GM03348 (cell line): ENCODE data around the gene MS4A18.
"Not testable (repeated sequence)": the region's sequence is repeated elsewhere in the genome, so short reads cannot be mapped to it uniquely, and the experiment has no call there.

Experiments used
- DNase-seq: peaks from one replicate; pipeline ENCODE4 v3.0.0; 2012; ENCODE audit warnings: low spot score

The MS4A18 gene

GRCh38 chr11:60739114-60739513 lies 14.6 kb downstream of the MS4A18 start:
- DNase-seq, result no peak

- no peak for DNase-seq
Observed at GRCh38 chr11:60740573-60740972, 16.1 kb downstream of the MS4A18 start.

DNA sequence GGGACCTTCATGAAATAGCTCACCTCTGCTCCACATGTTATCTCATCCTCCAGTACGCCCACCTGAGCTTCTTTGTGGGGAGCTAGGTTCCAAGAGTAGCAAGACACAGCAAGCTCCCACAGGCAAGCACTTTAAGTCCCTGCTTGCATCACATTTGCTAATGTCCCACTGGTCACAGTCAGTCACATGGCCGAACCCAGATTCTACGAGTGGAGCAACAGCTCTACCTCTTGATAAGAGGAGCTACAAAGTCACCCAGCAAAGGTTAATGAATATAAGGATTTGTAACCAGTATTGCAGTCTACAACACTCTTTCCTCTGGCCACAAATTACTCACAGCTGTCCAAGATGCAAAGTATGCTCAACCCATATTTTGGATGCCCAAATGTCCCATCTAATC lies 16.9 kb downstream of the MS4A18 start:
- no peak for DNase-seq

DNA sequence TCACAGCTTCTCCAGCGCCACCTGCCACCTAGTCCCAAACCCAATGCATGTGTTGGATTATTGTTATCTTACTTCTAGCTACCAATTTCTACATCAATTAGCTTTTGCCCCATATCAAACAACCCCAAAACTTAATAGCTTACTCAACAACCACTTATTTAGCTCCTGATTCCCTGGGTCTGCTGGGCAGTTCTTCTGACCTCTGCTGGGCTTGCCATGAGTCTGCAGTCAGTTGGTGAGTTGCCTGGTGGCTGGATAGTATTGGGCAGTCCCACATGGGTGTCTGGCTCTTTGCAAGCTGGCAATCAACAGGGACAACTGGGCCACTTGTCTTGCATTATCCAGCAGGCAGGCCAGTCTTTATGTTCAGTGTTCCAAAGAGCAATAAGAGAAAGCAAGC lies 18.5 kb downstream of the MS4A18 start:
- DNase-seq, result no peak

- DNase-seq, result no peak
Observed at GRCh38 chr11:60744114-60744513, 19.6 kb downstream of the MS4A18 start.

- no peak for DNase-seq
Observed at GRCh38 chr11:60747359-60747873, 22.9 kb downstream of the MS4A18 start.

GRCh38 chr11:60748225-60748624 lies 23.7 kb downstream of the MS4A18 start:
- no peak for DNase-seq

GRCh38 chr11:60748821-60749220 lies 24.3 kb downstream of the MS4A18 start:
- DNase-seq, result no peak

DNA sequence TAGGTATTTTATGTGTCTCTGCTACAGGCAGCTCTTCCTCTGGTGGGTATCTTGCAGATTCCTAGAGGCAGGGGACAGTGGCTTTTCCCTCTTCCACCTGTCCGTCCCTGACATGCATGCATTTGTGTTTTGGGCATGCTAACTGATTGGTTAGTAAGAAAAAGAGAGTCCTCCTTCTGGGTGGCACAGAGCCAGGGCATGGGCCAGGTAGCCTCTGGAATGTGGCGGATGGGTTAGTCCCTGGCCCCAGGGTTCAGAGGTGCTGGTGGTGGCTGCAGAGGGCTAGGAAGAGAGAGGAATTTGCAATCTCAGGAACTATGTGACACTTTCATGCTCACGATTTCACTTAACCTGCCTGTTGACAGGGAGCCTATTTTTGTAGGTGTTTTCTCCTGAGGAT lies 26.4 kb downstream of the MS4A18 start:
- no peak for DNase-seq

GRCh38 chr11:60753309-60753708 lies 28.8 kb downstream of the MS4A18 start:
- no peak for DNase-seq

DNA sequence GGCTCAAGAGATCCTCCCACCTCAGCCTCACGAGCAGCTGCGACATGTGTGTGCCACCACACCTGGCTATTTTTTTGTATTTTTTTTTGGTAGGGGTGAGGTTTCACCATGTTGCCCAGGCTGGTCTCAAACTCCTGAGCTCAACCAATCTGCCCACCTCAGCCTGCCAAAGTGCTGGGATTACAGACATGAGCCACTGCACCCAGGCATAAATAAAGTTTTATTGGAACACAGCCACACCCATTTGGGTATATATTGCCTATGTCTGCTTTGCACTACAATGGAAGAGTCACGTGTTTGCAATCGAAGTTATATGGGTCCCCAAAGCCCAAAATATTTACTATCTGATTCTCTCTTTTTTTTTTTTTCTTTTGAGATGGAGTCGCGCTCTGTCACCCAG lies 30.4 kb downstream of the MS4A18 start:
- no peak for DNase-seq

DNA sequence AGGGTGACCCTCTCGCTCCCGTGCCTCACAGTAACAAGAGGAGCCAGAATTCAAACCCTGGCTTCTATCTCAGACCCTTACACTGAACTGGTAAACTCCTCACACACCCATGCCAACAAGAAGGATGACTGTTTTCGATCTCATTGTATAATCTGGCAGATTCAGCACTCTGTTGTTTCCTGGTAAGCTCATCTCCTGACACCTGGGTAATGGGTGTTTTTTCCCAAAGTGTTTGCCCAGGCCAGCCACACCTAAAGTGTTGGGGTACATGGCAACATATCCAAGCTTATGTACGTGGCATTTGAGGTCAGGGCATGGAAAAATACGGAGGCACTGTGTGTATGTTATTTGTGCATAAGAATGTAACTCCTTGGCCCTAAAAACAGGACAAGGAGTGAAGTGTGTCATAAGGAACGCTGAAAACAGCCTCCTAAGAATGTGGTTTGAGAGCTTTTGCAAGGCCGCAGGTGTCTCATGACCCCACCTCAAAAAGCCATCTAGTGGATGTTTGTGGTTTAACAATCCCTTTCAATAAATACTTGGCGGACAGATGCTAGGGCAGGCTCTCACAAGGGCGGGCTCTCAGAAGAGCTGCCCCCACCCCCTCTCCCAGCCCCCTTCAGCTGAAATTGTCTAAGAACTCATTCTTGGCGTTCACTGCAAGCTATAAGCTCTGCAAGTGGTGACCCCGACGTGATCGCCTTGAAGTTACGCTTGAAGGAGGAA lies 31.9 kb downstream of the MS4A18 start, which contains the start of gene MS4A15:
MS4A15 (plus strand) TSS at position 561 of the 726 bp plus-strand sequence. CDS start 6,867 bp downstream, outside the sequence.
- no peak for DNase-seq

DNA sequence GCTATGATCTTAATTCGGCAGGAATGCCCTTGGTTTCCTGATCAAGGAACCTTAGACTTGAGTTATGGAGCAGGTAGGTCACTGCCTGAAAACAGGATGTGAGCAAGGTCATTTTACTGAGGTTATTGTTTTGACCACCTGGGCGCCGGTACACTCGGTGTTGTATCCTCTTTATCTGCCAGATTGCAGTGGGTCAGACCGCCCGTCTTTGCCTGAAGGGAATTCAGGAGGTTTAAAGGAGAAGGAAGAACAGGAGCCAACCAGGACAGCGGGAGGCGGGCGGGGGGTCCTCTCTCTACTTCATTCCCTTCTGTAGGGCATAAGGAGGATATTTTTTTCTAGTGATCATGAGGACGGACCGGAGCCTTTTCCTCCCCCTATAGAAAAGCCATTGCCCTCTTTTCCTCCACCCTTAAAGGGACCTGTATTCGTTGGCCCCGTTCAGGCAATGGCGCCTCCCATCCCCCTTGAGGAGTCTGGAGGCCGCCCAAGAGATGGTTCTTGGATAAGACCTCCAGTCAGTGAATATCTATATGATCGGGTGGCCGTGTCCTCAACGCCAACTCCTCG lies 32.8 kb downstream of the MS4A18 start:
- DNase-seq, result no peak

GRCh38 chr11:60758671-60759070 lies 34.2 kb downstream of the MS4A18 start:
- DNase-seq, result not testable (repeated sequence)

- not testable (repeated sequence) for DNase-seq
Observed at GRCh38 chr11:60759438-60760225, 35.1 kb downstream of the MS4A18 start.

DNA sequence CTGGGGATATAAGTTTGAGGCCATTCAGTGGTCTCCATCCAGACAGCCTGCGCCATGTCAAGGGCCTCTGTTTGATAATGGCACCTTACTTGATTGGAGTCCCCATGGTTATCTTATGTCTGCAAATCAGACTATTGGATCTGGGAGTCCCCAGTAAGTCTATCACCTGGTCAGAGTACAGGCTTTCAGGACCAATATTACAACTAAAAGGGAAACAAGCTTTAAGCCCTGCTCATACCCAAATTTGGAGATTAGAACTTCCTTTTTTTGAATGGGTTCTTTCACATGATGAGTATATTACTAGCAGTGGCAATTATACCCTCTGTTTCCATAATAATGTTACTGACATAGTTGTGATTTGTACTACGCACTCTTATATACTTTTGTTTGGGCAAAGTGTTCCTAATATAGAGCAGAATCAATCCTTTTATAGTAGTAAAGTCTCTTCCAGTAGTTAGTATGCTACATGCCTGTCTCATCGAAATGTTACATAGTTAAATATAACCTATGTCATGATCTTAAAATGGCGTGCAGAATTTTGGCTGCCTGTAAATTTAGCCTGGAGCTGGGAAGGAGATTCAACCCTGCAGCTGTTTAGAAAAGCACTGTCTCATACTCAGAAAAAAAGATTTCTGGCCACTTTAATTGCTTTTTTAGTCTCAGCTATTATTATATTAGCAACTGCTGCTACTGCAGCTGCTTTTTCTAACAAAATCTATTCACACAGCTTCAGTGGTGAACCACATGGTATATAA lies 37.1 kb downstream of the MS4A18 start:
- DNase-seq, result no peak

DNA sequence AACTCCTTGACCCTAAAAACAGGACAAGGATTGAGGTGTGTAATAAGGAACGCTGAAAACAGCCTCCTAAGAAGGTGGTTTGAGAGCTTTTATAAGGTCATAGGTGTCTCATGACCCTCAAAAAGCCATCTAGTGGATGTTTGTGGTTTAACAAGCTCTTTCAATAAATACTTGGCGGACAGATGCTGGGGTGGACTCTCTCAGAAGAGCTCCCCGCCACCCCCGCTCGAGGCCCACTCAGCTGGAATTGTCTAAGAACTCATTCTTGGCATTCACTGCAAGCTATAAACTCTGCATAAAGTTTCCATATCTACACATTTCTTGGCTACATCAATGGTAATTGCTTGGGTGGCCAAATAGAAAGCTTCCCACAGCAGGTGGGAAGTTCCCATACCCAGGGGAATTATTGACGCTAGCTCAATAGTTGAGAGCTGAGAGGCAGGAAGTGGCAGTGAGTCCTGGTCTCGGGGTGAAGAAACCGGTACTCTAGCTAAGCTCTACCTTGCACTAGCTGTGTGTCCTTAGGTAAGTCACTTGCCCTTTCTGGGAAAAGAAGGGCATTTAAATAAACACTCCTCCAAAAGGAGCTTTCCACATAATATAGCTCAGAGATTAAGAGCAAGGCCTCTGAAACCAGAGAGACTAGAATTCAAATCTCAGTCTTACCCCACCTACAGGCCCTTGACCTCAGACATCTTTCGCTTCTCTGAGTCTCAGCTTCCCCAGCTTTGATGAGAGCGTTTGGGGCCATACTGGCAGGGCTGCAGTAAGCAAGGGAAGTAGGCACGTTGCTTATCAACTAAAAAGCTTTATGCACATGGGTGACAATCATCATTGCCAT lies 38.6 kb downstream of the MS4A18 start:
- no peak for DNase-seq

GRCh38 chr11:60763692-60764369 lies 39.3 kb downstream of the MS4A18 start:
- no peak for DNase-seq

- DNase-seq, result no peak
Observed at GRCh38 chr11:60764879-60765278, 40.4 kb downstream of the MS4A18 start.

GRCh38 chr11:60765355-60765754 lies 40.8 kb downstream of the MS4A18 start:
- no peak for DNase-seq

DNA sequence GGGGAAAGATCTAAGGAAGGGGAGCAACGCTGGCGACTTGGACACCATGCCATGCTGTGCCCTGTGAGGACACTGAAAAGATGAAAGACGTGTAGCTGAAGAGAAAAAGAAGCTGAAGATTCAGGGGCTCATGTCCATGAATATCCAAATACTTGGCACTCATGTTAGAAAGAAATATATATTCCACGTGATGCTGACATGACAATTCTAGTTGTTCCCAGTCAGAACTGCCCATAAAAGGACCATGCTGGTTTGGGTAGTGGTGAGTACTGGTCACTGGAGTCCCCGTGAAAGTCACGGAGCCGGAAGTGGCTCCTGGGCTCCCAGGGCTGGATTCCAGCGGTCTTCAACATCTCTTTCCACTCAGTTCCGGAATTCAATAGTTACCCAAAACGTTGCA lies 42.0 kb downstream of the MS4A18 start:
- no peak for DNase-seq
